ENCODE results near the gene TCERG1L. TPM values are rescaled to one million over a fixed set of nuclear protein-coding genes. Genes with fewer than 3 reads are reported as not detected.

Gene TCERG1L
- total RNA-seq, 2 donors from 2014 or later = 4.0 to 4.2 TPM

DNA sequence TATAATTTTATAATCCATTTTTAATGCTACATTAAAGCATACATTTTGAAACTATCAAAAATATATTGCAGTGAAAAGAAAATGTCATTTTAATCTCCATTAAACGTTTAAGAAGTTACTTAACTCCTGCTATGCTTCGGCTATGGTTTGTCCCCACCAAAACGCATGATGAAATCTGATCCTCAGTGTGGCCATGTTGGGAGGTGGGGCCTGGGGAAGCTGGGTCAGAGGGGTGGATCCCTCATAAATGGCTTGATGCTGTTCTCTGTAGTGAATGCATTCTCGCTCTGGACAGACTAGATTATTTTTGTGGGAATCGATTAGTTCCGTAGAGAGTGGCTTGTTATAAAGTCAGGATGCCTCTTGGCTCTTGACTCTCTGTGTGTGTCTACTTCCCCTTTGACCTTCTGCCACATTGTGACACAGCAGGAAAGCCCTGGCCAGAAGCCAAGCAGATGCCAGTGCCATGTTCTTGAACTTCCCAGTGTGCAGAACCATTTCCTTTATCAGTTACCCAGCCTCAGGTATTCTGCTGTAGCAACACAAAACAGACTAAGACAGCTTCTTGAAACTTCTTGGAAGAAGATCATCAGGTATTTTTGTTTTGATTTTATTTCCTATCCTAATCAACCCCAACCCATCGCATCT is 77.8 kb downstream of the TCERG1L start:
- H3K36me3 ChIP-seq (replicated peaks in 1 of 2; ENCODE audit: insufficient read depth in 1 of 2, low read depth in 2 of 2) = no peaks in the 10 kb centered on the region
- H3K4me3 ChIP-seq = no peak overlapping the region
- ATAC-seq (no peak), DNase-seq (no peak)
- intact Hi-C loops (cut with DNase I) = no loop called here
- WGBS, 2 donors = 71 to 72% methylated on average over 7 of the region's 7 CpGs
- TF ChIP-seq, protein P1, sequence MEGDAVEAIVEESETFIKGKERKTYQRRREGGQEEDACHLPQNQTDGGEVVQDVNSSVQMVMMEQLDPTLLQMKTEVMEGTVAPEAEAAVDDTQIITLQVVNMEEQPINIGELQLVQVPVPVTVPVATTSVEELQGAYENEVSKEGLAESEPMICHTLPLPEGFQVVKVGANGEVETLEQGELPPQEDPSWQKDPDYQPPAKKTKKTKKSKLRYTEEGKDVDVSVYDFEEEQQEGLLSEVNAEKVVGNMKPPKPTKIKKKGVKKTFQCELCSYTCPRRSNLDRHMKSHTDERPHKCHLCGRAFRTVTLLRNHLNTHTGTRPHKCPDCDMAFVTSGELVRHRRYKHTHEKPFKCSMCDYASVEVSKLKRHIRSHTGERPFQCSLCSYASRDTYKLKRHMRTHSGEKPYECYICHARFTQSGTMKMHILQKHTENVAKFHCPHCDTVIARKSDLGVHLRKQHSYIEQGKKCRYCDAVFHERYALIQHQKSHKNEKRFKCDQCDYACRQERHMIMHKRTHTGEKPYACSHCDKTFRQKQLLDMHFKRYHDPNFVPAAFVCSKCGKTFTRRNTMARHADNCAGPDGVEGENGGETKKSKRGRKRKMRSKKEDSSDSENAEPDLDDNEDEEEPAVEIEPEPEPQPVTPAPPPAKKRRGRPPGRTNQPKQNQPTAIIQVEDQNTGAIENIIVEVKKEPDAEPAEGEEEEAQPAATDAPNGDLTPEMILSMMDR (IDR thresholded peaks at IDR 0.05) = no peak
- no peak for TF ChIP-seq POLR2A (IDR thresholded peaks at IDR 0.05)
- H3K27me3 ChIP-seq = no peaks in the 10 kb centered on the region
- no peak overlapping the region for H3K27ac ChIP-seq
- no peaks in the 10 kb centered on the region for H3K4me1 ChIP-seq
- no peaks in the 10 kb centered on the region for H3K9me3 ChIP-seq

DNA sequence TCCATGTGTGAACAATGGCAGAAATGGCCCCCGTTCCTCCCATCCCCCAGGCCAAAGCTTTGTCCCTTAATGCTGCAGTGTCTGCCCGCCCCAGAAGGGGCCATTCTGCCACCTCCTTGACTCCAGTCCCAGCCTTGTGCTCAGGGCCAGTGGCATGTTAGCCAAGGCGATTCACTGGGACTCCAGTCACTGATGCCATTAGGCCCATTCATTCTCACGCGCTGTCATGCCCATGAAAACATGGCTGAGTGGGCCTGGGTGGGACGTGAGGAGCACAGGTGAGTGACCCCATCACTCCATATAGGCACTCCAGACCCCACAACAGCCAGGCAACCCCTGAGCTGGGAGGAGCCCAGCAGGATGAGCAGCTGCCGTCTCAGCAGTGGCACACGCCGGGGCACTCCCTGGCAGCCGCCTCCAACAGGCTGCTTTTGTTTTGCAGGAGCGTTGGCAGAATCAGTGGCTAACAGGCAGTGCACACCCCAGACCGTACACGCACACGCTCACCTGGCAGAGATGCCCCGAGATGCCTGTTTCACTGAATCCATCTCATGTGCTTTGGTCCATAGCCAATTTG is 79.5 kb downstream of the TCERG1L start:
- DNase-seq (no peak), ATAC-seq (no peak)
- TF ChIP-seq, protein P1 (IDR thresholded peaks at IDR 0.05) = no peak
- TF ChIP-seq POLR2A (IDR thresholded peaks at IDR 0.05) = no peak
- intact Hi-C loops (cut with DNase I) = no loop called here
- Histone ChIP-seq H3K4me1 (no peaks in the 10 kb centered on the region), H3K27ac (no peak overlapping the region), H3K4me3 (no peak overlapping the region), H3K9me3 (no peaks in the 10 kb centered on the region), H3K27me3 (no peaks in the 10 kb centered on the region), H3K36me3 (replicated peaks in 1 of 2; ENCODE audit: insufficient read depth in 1 of 2, low read depth in 2 of 2) (no peaks in the 10 kb centered on the region)
- WGBS, 2 donors = 53 to 68% methylated on average over 7 to 15 of the region's 15 CpGs

DNA sequence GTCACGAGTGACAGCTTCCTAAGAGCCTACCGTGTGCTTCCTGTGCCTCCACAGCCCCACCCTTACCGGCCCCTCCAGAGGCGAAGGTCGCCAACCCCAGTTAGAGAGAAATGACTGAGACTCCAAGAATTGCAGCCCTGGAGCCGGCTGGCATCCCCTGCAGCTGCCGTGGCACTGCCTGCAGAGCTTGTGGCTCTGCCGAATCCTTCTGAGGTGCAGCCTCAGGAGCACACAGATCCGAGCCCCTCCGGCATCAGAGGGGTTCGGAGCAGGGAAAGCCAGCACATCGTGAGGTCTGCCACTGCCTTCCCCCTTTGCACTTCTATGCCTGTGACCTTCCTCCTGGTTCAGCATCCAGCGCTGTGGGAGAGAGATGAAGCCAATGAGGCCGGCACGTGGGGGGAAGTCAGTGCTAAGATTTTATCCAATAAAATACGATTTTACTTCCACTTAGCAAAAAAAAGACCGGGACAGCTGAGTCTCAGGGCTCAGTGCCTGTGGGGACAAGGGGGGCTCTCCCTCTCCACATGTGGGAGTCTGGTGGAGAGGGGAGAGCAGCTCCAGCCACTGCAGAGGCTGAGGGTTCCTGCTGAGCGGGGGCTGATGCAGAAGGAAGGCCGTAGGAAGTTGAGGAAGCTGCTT is 80.1 kb downstream of the TCERG1L start:
- WGBS, 2 donors = 58 to 59% methylated on average over 14 to 18 of the region's 19 CpGs
- no peaks in the 10 kb centered on the region for H3K36me3 ChIP-seq (replicated peaks in 1 of 2; ENCODE audit: insufficient read depth in 1 of 2, low read depth in 2 of 2)
- no peaks in the 10 kb centered on the region for H3K4me1 ChIP-seq
- no peak overlapping the region for H3K27ac ChIP-seq
- H3K27me3 ChIP-seq = no peaks in the 10 kb centered on the region
- ATAC-seq (no peak), DNase-seq (no peak)
- H3K4me3 ChIP-seq = no peak overlapping the region
- intact Hi-C loops (cut with DNase I) = no loop called here
- no peak for TF ChIP-seq POLR2A (IDR thresholded peaks at IDR 0.05)
- TF ChIP-seq, protein P1 (IDR thresholded peaks at IDR 0.05) = no peak
- H3K9me3 ChIP-seq = no peaks in the 10 kb centered on the region

DNA sequence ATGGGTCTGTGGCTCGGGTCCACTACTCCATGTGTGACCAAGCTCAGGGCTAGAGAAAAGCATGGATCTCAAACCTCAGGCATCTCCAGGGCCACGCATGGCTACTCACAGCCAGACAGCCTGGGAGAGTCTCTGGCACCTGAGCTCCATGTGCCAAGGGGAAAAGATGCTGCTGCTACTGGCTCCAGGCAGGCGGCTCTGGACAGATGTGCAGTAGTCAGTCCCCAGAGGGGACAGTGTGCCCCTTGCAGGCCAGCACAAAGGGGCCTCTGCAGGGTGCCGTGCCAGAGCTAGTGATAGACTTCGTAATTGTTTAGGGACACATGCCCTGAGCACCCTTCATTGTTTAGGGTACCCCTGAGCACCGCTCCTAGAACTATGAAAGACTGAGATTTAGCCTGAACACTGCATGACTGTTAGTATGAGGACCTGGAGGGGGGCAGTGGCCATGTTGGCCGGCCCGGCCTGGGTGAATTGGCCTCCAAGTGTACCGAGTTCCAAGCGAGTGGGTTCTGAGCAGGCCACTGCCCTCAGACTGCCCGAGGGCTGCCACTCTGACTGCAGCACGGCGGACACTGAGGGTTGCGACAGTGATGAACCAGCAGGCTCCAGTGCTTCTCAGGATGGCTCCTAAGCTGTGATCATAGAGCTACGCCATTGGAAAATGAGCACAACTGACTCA is 80.7 kb downstream of the TCERG1L start:
- TF ChIP-seq, protein P1 (IDR thresholded peaks at IDR 0.05) = no peak
- no peak for TF ChIP-seq POLR2A (IDR thresholded peaks at IDR 0.05)
- no peak for DNase-seq
- 77 to 82% methylated on average over 10 to 14 of the region's 15 CpGs for WGBS, 2 donors
- no peaks in the 10 kb centered on the region for H3K36me3 ChIP-seq (replicated peaks in 1 of 2; ENCODE audit: insufficient read depth in 1 of 2, low read depth in 2 of 2)
- intact Hi-C loops (cut with DNase I) = no loop called here
- no peak overlapping the region for H3K4me3 ChIP-seq
- H3K4me1 ChIP-seq = no peaks in the 10 kb centered on the region
- ATAC-seq = no peak
- H3K27ac ChIP-seq = no peak overlapping the region
- no peaks in the 10 kb centered on the region for H3K9me3 ChIP-seq
- H3K27me3 ChIP-seq = no peaks in the 10 kb centered on the region

All from body of pancreas (tissue), 4 donors.